Endothelial cell of umbilical vein (primary cell): ENCODE results near the gene SP9. TPM values are rescaled to one million over a fixed set of nuclear protein-coding genes. Genes with fewer than 3 reads are reported as not detected.

Source experiments
- BruUV-seq: library from RNA; stranded (reverse); fragments of 400-500 nt; replicated peaks from 2 replicates; lab custom pipeline; 2021; lab: Mats Ljungman, UMichigan
- CTCF ChIA-PET: fragments of 300-600, 350-600 bp; sonication (Branson Sonifier 250); formaldehyde crosslinking; loops from one replicate; lab custom pipeline; 2021; ENCODE audit warnings: antibody characterized with exemption, inconsistent platforms; lab: Charles Lee
- POLR2A ChIA-PET: fragments of 300-600, 350-600 bp; sonication (Branson Sonifier 250); formaldehyde crosslinking; loops from one replicate; lab custom pipeline; 2021; ENCODE audit warnings: antibody characterized with exemption, inconsistent platforms; lab: Charles Lee
- DNase-seq: peaks from one replicate; pipeline ENCODE4 v3.0.0-alpha.2; 2011; ENCODE audit warnings: low read depth, low spot score
- FAIRE-seq: peaks from 2 replicates; lab custom pipeline; 2011; peaks lifted over from hg19 to GRCh38; lab: Jason Lieb, UNC
- H2AFZ ChIP-seq: 2 replicates; pipeline ENCODE4 v1.6.0; 2012; ENCODE audit warnings: low read depth, low read length, control low read depth, inconsistent platforms
- H3K27ac ChIP-seq: 2 replicates; pipeline ENCODE4 v1.5.1; 2011; ENCODE audit warnings: low read depth, mild to moderate bottlenecking, control low read depth, low read length, moderate library complexity; ENCODE audit not compliant: insufficient read depth
- H3K27me3 ChIP-seq, 2 experiments: 2 replicates each; pipeline versions ENCODE4 v1.6.0 to v1.6.1; 2011; ENCODE audit warnings: low read length in 2 of 2, mixed read lengths in 1 of 2; ENCODE audit not compliant: control insufficient read depth in 2 of 2, insufficient read depth in 2 of 2
- H3K36me3 ChIP-seq, 2 experiments: 2 replicates in 1 of 2; 3 replicates in 1 of 2; pipeline ENCODE4 v1.5.1; 2011; ENCODE audit warnings: low read length in 2 of 2, mild to moderate bottlenecking in 1 of 2, moderate library complexity in 1 of 2; ENCODE audit not compliant: control insufficient read depth in 2 of 2, insufficient read depth in 2 of 2; ENCODE audit errors: extremely low read depth in 1 of 2
- H3K4me1 ChIP-seq: 3 replicates; pipeline ENCODE4 v1.5.1; 2011; ENCODE audit warnings: mild to moderate bottlenecking, low read length; ENCODE audit not compliant: control insufficient read depth, insufficient read depth; ENCODE audit errors: extremely low read depth
- H3K4me2 ChIP-seq: 2 replicates; pipeline ENCODE4 v1.6.1; 2011; ENCODE audit warnings: low read length, control low read depth, mixed read lengths; ENCODE audit not compliant: insufficient read depth
- H3K4me3 ChIP-seq, 3 experiments: fragments of 200-600 bp in 1 of 3; sonication (generic), shearing (Covaris generic) in 1 of 3; replicated peaks in 1 of 3; 2 replicates each; pipeline ENCODE4 v1.5.1; 2011 to 2016; ENCODE audit warnings: control low read depth in 3 of 3, low read length in 3 of 3, mild to moderate bottlenecking in 2 of 3, inconsistent platforms in 1 of 3, low read depth in 1 of 3, moderate library complexity in 1 of 3; ENCODE audit not compliant: insufficient read depth in 1 of 3
- H3K79me2 ChIP-seq: 2 replicates; pipeline ENCODE4 v1.6.0; 2012; ENCODE audit warnings: low read length, inconsistent platforms; ENCODE audit not compliant: control insufficient read depth, insufficient read depth
- H3K9ac ChIP-seq: replicated peaks from 2 replicates; pipeline ENCODE3; 2011; ENCODE audit warnings: low read length, control low read depth; ENCODE audit not compliant: insufficient read depth; ENCODE audit errors: extremely low read depth
- H3K9me1 ChIP-seq: replicated peaks from 3 replicates; pipeline ENCODE4 v1.6.0; 2011; ENCODE audit warnings: mild to moderate bottlenecking, low read length; ENCODE audit not compliant: control insufficient read depth, insufficient read depth; ENCODE audit errors: extremely low read depth
- H3K9me3 ChIP-seq: replicated peaks from 2 replicates; pipeline ENCODE4 v1.5.1; 2012; ENCODE audit warnings: low read length, inconsistent platforms; ENCODE audit not compliant: control insufficient read depth, insufficient read depth
- H4K20me1 ChIP-seq: replicated peaks from 2 replicates; pipeline ENCODE3; 2011; ENCODE audit warnings: mild to moderate bottlenecking, low read length; ENCODE audit not compliant: control insufficient read depth, insufficient read depth; ENCODE audit errors: extremely low read depth
- CTCF ChIP-seq, 2 donors: IDR thresholded peaks; 1 replicate in 1 of 2; 2 replicates in 1 of 2; pipeline ENCODE4 v1.5.1; 2011; ENCODE audit warnings: low read length in 2 of 2, mild to moderate bottlenecking in 2 of 2, moderate library complexity in 2 of 2, control low read depth in 1 of 2, inconsistent platforms in 1 of 2, low read depth in 1 of 2; ENCODE audit not compliant: insufficient read depth in 1 of 2; ENCODE audit errors: extremely low read depth in 1 of 2
- EZH2 ChIP-seq: IDR thresholded peaks from 2 replicates; pipeline ENCODE4 v1.6.1; 2012; ENCODE audit warnings: borderline replicate concordance, low read depth, mild to moderate bottlenecking, moderate library complexity, low read length, inconsistent platforms; ENCODE audit not compliant: severe bottlenecking
- FOS ChIP-seq: IDR thresholded peaks from 2 replicates; pipeline ENCODE4 v1.6.1; 2011; ENCODE audit warnings: mild to moderate bottlenecking, low read length, moderate library complexity, borderline replicate concordance; ENCODE audit not compliant: insufficient read depth
- GATA2 ChIP-seq: IDR thresholded peaks from 2 replicates; pipeline ENCODE4 v1.7.0; 2011; ENCODE audit warnings: low read depth, mild to moderate bottlenecking, moderate library complexity, mixed read lengths, low read length; ENCODE audit not compliant: insufficient read length, insufficient read depth
- JUN ChIP-seq: IDR thresholded peaks from 2 replicates; pipeline ENCODE4 v1.6.1; 2011; ENCODE audit warnings: borderline replicate concordance, low read depth; ENCODE audit not compliant: insufficient read length, insufficient read depth
- MYC ChIP-seq: IDR thresholded peaks from one replicate; pipeline ENCODE4 v1.6.1; 2011; ENCODE audit warnings: mild to moderate bottlenecking, low read depth, low read length
- POLR2A ChIP-seq: IDR thresholded peaks from 2 replicates; pipeline ENCODE4 v1.6.1; 2012; ENCODE audit warnings: low read depth, mild to moderate bottlenecking, control low read depth, low read length
- POLR2AphosphoS5 ChIP-seq: IDR thresholded peaks from 2 replicates; pipeline ENCODE4 v1.6.1; 2012; ENCODE audit warnings: low read depth, mild to moderate bottlenecking, control low read depth, low read length, moderate library complexity; ENCODE audit not compliant: insufficient read depth
- dilution Hi-C: fragments of 300-500 bp; cut with MboI; formaldehyde crosslinking; loops from one replicate; pipeline ENCODE4 v1.15.0; 2019; ENCODE audit warnings: low sequenced_read_pairs; ENCODE audit not compliant: extremely low pct_ligation_motif_present
- intact Hi-C: fragments of 100-400 bp; cut with micrococcal nuclease; formaldehyde crosslinking; loops from one replicate; pipeline ENCODE4 v1.10.0; 2022
- polyA plus RNA-seq, 4 experiments: library from polyadenylated mRNA; depleted of rRNA in 3 of 4; stranded (reverse) in 3 of 4; unstranded in 1 of 4; fragments of >200 nt; gene quantifications; 2 replicates each; pipeline versions ENCODE4 v1.2.1 to v1.2.3, GENCODE V29; 2011 to 2012; ENCODE audit warnings: missing spikeins in 1 of 4
- total RNA-seq: library from RNA; stranded (reverse); gene quantifications from 2 replicates; pipeline ENCODE4 v1.2.3, GENCODE V29; 2021
- TF ChIP-seq, protein P1 (sequence below): IDR thresholded peaks from 2 replicates; pipeline ENCODE4 v1.6.1; 2011; ENCODE audit not compliant: insufficient read depth, insufficient read length

Gene SP9
- total and polyA plus RNA-seq, 2 donors (not counting 3 experiments of a cell fraction or from before 2014, with no cell fraction given): not detected

DNA sequence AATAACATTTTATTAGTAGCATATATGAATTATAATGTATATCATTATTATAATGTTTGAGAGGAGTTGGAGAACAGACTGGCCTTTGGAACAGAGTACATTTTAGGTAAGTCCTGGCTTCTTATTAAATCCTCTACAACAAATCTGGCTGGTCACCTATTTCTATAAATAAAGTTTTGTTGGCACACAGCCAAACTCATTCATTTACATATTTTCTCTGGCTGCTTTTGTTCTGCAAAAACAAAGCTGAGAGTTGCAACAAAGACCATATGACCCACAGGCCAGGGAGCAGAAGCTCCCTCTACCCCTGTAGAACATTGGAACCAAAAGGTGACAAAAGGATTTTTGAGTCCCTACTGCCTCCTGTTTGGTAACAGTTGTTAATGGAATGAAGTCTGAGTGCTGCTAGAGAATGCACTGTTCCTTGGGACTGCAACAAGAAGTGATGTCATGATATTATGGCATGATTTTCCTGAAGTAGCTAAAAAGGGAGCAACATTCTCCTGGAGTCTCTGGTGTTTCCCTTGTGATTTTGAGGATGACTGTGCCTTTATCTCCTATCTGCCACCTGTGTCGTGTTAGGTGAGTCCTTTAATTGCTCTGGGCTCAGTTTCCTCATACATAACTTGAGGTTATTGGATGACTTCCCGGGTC, 22.0 kb upstream of the SP9 start:
- TF ChIP-seq MYC (no peak), POLR2A (no peak), GATA2 (no peak)
- TF ChIP-seq, protein P1, sequence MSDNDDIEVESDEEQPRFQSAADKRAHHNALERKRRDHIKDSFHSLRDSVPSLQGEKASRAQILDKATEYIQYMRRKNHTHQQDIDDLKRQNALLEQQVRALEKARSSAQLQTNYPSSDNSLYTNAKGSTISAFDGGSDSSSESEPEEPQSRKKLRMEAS: no peak
- Histone ChIP-seq H4K20me1 (no peaks in the 10 kb centered on the region), H3K9me3 (no peaks in the 10 kb centered on the region), H3K9me1 (no peaks in the 10 kb centered on the region), H3K9ac (no peak overlapping the region), H3K4me1 (no peaks in the 10 kb centered on the region), H3K27ac (no peak overlapping the region), H3K79me2 (no peaks in the 10 kb centered on the region), H3K4me3 (no peak overlapping the region), H2AFZ (no peak overlapping the region), H3K27me3 (peaks cover 9 to 11% of the 10 kb centered on the region in 2 experiments), H3K36me3 (no peaks in the 10 kb centered on the region), H3K4me2 (no peak overlapping the region)
- BruUV-seq: no TSS peak
- FAIRE-seq (no peak), DNase-seq (peak; percentile 7)
- POLR2A ChIA-PET: no interaction called here
- intact Hi-C loops (no loop called here), dilution Hi-C loops (no loop called here)
- CTCF ChIA-PET: no interaction called here

DNA sequence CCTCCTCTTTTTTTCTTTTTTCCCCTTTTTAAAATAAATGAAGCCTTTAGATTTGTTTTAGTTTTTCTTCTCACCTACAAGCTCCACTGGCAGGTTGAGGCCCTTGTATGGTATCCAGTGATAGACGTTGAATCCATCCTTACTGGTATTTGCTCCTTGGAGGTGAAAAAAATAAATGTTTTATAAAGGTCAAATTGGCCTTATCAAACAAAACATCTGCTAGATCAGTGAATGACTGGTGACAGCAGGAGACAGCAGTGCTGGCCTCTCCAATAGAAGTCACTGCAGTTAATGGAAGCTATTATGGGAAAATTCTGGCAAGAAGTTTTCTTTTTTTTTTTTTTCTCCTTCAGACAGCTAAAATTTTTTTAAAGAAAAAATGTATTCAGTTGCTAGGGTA, 12.6 kb upstream of the SP9 start:
- no peak for FAIRE-seq
- peaks cover 32 to 52% of the 10 kb centered on the region in 2 experiments for H3K27me3 ChIP-seq
- H4K20me1 ChIP-seq: no peaks in the 10 kb centered on the region
- no peak for TF ChIP-seq EZH2
- TF ChIP-seq MYC: no peak
- TF ChIP-seq FOS: no peak
- TF ChIP-seq CTCF (IDR thresholded peaks at IDR 0.05; ENCODE audit: extremely low read depth in 1 of 2, insufficient read depth in 1 of 2, low read depth in 1 of 2, low read length in 2 of 2): no peak
- TF ChIP-seq GATA2: no peak
- no peak for TF ChIP-seq POLR2A
- TF ChIP-seq JUN: no peak
- TF ChIP-seq, protein P1: no peak
- no peak for TF ChIP-seq POLR2AphosphoS5
- H3K4me2 ChIP-seq: no peak overlapping the region
- ChIA-PET POLR2A (no interaction called here), CTCF (no interaction called here)
- H3K27ac ChIP-seq: no peak overlapping the region
- no peaks in the 10 kb centered on the region for H3K9me3 ChIP-seq
- intact Hi-C loops: no loop called here
- H3K4me3 ChIP-seq: no peak overlapping the region
- H3K9ac ChIP-seq: no peak overlapping the region
- no peaks in the 10 kb centered on the region for H3K79me2 ChIP-seq
- H3K9me1 ChIP-seq: no peaks in the 10 kb centered on the region
- H2AFZ ChIP-seq: no peak overlapping the region
- H3K36me3 ChIP-seq: no peaks in the 10 kb centered on the region
- BruUV-seq: no TSS peak
- DNase-seq: no peak
- dilution Hi-C loops: no loop called here
- H3K4me1 ChIP-seq: peaks cover 8% of the 10 kb centered on the region
